AG04450 (cell line): ENCODE data around the gene PRR16. TPM values are rescaled to one million over a fixed set of nuclear protein-coding genes. Genes with fewer than 3 reads are reported as not detected.

Experiments
- CTCF ChIA-PET: fragments of 300-600, 350-600 bp; formaldehyde crosslinking; extraction: SDS; loops from one replicate; lab custom pipeline; 2022; ENCODE audit warnings: antibody characterized with exemption, inconsistent platforms; lab: Charles Lee
- POLR2A ChIA-PET: fragments of 350-600 bp; formaldehyde crosslinking; extraction: SDS; loops from one replicate; lab custom pipeline; 2021; ENCODE audit warnings: antibody characterized with exemption, inconsistent platforms; lab: Yijun Ruan, JAX
- DNase-seq: peaks from one replicate; pipeline ENCODE4 v3.0.0-alpha.2; 2011; ENCODE audit warnings: low read depth, low spot score
- H3K27ac ChIP-seq: one replicate; pipeline ENCODE4 v1.5.1; 2012; ENCODE audit warnings: low read depth, low read length, control low read depth
- H3K27me3 ChIP-seq: one replicate; pipeline ENCODE4 v1.6.0; 2012; ENCODE audit warnings: low read length; ENCODE audit not compliant: control insufficient read depth, insufficient read depth
- H3K4me3 ChIP-seq: 2 replicates; pipeline ENCODE4 v1.5.1; 2011; ENCODE audit warnings: mild to moderate bottlenecking, low read depth, low read length, control low read depth
- H3K9me3 ChIP-seq: 2 replicates; pipeline ENCODE4 v1.5.1; 2012; ENCODE audit warnings: low read length; ENCODE audit not compliant: control insufficient read depth, insufficient read depth
- CTCF ChIP-seq: IDR thresholded peaks from 2 replicates; pipeline ENCODE4 v1.5.1; 2011; ENCODE audit warnings: low read depth, low read length, control low read depth, inconsistent platforms
- polyA plus RNA-seq: library from polyadenylated mRNA; depleted of rRNA; stranded (reverse); fragments of >200 nt; gene quantifications from 2 replicates; pipeline ENCODE4 v1.2.3, GENCODE V29; 2011

The PRR16 gene
- polyA plus RNA-seq, 1 experiment = 26.8 TPM

GRCh38 chr5:120610145-120610544, 146.0 kb downstream of the PRR16 start:
- CTCF ChIA-PET = interaction anchor here (1.0 kb wide), 1 partner anchor 192 kb away, joined by 3 read pairs; no protein-coding TSS in a partner anchor
- Histone ChIP-seq H3K27ac (no peak overlapping the region), H3K4me3 (no peak overlapping the region), H3K27me3 (no peaks in the 10 kb centered on the region), H3K9me3 (peaks cover 3% of the 10 kb centered on the region; the same call in 1 of the 2 replicates)
- no peak for TF ChIP-seq CTCF
- no peak for DNase-seq
- POLR2A ChIA-PET = no interaction called here

GRCh38 chr5:120613729-120614128, 149.6 kb downstream of the PRR16 start:
- ChIA-PET POLR2A (no interaction called here), CTCF (no interaction called here)
- no peak for DNase-seq
- Histone ChIP-seq H3K27me3 (no peaks in the 10 kb centered on the region), H3K27ac (no peak overlapping the region), H3K9me3 (peaks cover 3% of the 10 kb centered on the region; the same call in 1 of the 2 replicates), H3K4me3 (no peak overlapping the region)
- no peak for TF ChIP-seq CTCF

GRCh38 chr5:120614531-120615180, 150.6 kb downstream of the PRR16 start:
- peaks cover 3% of the 10 kb centered on the region; the same call in 1 of the 2 replicates for H3K9me3 ChIP-seq
- H3K4me3 ChIP-seq = no peak overlapping the region
- H3K27me3 ChIP-seq = no peaks in the 10 kb centered on the region
- no peak for DNase-seq
- ChIA-PET POLR2A (no interaction called here), CTCF (interaction anchor here (0.7 kb wide), 1 partner anchor 672 kb away, joined by 9 read pairs; no protein-coding TSS in a partner anchor)
- TF ChIP-seq CTCF = no peak
- H3K27ac ChIP-seq = no peak overlapping the region

GRCh38 chr5:120615967-120616645, 152.0 kb downstream of the PRR16 start:
- peak; percentile 63 for DNase-seq
- CTCF ChIA-PET = interaction anchor here (0.6 to 0.9 kb wide), 2 partner anchors 10 to 30 kb away, joined by 3 to 4 read pairs; no protein-coding TSS in a partner anchor
- no peaks in the 10 kb centered on the region for H3K27me3 ChIP-seq
- no peak for TF ChIP-seq CTCF
- no peak overlapping the region for H3K4me3 ChIP-seq
- POLR2A ChIA-PET = no interaction called here
- H3K27ac ChIP-seq = peak overlapping the region; percentile 58
- H3K9me3 ChIP-seq = peaks cover 2% of the 10 kb centered on the region; the same call in 1 of the 2 replicates

- no peaks in the 10 kb centered on the region for H3K9me3 ChIP-seq
- ChIA-PET CTCF (no interaction called here), POLR2A (no interaction called here)
- H3K27me3 ChIP-seq = no peaks in the 10 kb centered on the region
- no peak overlapping the region for H3K27ac ChIP-seq
- no peak for TF ChIP-seq CTCF
- DNase-seq = no peak
- H3K4me3 ChIP-seq = no peak overlapping the region
Measured at GRCh38 chr5:120621339-120621738, 157.2 kb downstream of the PRR16 start.
